NCI-H128 (cell line): ENCODE results near the gene SFXN3.

Experiments used
- DNase-seq: peaks from one replicate; lab custom pipeline; 2025; ENCODE audit not compliant: unreplicated experiment; lab: John Stamatoyannopoulos, UW

Gene SFXN3

DNA sequence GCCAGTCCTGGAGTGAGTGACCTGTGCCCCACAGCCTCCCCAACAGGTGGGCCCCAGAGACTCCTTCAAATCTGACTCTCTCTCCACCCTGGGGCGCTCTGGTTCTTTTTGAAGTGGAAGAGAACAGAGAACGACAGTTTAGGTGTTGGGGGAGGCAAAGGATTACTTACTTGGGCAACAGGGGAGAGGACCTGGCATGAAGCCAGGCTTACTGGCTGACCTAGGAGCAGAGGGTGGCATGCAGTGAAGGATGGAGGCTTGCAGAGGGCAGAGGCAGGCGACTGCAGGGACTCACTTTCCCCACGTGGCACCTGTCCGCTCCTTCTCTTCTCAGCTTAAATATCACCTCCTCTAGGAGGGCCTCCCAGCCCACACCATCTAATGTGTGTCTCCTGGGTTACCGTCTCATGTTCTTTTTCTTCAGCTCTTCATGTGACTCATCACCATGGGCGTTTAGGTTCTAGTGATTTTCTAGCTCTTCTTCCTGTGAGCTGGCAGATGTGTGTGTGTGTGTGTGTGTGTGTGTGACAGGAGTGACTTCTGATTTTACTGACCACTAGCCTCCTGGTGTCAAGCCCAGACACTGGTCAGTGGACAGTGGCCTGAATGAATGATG is 16.0 kb upstream of the SFXN3 start:
- no peak for DNase-seq

GRCh38 chr10:101015582-101015973 is 15.5 kb upstream of the SFXN3 start:
- DNase-seq: no peak

DNA sequence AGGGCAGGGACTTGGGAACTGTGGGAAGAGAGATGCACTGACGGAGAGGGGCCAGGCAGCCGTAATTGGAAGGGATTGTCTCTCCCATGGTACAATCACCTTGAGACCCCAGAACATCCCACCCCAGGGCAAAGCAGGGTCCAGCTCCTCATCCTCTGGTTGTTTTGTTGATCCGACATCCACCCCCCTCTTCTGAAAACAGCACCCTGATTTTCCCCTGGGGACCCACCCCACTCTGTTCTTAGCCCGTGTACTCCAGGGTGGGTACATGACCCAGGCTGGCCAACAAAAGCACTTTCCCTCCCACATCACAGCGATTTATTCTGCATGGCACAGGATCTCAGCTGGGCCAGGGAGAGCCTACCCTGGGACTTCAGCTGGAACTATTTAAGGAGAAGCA is 14.2 kb upstream of the SFXN3 start:
- no peak for DNase-seq

DNA sequence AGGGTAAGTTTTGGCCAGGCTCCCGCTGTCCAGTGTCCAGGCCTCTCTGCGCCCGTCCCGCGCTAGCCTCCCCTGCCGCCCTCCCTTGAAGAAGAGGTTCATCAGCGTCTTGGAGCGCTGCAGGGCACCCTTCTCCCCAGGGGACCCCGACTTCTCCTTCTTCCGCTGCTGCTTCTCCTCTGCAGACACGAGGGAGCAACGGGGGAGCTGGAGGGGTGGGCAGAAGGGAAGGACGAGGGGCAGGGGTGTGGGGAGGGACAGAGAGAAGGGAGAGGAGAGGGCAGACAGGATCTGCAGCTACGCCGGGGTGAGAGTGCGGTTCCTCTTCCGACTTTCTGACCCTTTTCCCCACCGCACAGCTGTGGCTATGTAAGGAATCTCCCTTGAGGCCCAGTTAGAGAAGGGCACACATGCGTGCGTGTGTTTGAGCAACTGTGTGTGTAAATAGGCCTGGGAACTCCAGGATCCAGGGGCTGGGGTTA is 12.9 kb upstream of the SFXN3 start:
- no peak for DNase-seq

GRCh38 chr10:101018600-101019439 is 12.2 kb upstream of the SFXN3 start:
- DNase-seq: no peak

DNA sequence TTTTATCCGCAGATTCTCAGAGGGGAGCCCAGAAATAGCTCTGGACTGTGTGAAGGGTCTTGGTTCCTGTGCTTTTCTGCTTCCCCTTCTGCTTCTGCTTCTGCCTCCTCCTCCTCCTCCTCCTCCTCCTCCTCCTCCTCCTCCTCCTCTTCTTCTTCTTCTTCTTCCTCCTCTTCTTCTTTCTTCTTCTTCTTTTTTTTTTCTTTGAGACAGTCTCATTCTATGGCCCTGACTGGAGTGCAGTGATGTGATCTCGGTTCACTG is 11.7 kb upstream of the SFXN3 start:
- no peak for DNase-seq

- no peak for DNase-seq
Measured at GRCh38 chr10:101020427-101021075, 10.5 kb upstream of the SFXN3 start.

- DNase-seq: no peak
Measured at GRCh38 chr10:101021239-101021638, 9.8 kb upstream of the SFXN3 start.

DNA sequence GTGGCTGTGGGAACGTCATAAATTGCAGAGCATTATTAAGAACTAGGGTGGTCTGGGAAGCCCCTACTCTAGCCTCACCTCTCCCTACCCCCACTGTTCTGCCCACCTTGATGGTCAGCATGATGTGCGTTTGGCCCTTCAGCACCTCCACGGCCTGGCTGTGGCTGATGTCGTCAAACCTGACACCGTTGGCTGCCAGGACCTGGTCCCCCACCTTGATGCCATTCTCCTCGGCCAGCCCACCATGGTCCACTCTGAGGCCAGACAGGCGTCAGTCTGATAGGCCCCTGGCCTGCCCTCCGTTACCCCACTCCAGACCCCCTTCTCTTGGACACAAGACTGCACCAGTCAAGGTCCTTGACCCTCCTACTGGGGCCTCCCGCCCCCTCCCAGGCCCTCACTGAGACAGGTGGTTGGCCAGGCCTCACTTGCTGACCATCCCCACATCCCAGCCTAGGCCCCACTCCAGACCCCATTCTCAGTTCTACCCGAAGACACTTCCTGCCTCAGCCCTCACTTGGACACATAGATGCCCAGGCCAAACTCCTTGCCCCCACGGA is 9.3 kb upstream of the SFXN3 start:
- DNase-seq: no peak

- DNase-seq: no peak
Measured at GRCh38 chr10:101022967-101023705, 7.9 kb upstream of the SFXN3 start.

GRCh38 chr10:101027106-101027720 is 3.8 kb upstream of the SFXN3 start:
- DNase-seq: no peak

DNA sequence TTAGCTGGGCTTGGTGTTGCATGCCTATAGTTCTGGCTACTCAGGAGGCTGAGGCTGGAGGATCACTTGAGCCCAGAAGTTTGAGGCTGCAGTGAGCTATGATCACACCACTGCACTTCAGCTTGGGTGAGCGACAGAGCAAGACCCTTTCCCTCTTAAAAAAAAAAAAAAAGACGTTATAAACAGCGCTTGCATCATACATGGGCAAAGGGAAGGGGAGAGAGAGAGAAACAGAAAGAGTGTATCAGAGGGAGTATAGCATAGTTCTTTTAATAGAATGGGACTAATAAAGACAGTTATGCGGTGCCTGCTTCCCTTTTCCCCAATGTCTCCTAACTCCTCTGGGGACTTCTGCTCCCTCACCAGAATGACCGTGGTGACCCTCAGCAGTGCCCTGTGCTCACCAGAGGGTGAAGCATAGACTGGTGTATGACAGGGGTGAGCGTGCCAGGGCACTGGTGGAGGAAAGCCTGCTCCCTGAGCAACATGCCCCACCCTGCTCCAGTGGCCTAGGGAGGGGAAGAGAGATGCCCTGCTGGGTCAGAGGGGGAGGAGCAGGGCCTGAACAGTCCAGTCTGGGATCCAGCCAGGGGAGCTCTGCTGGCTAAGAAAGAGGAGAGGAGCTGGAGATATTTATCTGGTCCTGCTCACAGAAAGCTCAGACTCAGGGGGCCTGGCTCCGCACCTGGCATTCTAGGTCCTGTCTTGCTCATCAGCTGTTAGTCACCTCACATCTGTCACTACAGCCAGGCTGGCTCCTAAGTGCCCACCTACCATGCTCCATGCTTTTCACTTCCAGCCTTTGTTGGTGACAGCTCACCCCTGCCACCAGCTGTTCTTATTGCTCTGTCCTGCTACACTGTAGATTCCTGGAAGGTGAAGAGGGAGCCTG is 2.3 kb upstream of the SFXN3 start:
- DNase-seq: no peak

DNA sequence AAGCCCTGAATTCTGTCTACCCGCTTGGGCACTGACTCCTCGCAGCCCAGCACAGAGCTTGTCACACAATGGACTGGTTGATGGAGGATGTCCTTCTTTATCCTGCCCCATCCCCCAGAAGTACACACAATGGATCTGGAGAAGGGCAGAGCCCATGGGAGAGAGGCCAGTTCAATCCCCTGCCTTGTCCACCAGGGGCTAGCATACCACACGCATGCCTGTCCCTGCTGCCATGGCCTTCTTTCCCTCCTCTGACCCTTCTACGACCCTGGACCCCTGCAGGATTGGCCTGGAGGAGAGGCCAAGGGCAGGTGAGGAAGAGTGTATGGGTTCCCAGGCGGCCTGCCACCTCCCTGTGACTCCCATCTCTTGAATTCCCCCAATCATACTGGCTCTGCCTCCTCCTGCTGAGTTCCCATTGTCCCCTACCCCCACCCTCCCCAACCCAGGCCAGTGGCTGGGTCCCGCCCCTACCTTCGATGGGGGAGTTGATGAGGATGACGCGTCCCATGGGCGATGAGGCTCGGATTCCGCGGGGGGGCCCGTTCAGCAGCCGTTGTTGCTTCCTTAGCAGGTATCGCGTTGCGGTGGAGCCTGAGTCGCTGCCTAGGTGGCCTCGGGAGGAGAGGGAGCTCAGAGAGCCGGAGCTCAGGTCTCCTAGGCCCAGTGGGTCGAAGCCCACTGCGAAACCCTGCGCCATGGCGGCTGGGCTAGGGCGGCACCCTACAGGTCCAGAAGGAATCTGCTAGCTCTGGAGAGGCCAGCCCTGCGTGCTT is 1.3 kb upstream of the SFXN3 start:
- no peak for DNase-seq

GRCh38 chr10:101030496-101031127 is 422 bp upstream of the SFXN3 start:
- DNase-seq: no peak

DNA sequence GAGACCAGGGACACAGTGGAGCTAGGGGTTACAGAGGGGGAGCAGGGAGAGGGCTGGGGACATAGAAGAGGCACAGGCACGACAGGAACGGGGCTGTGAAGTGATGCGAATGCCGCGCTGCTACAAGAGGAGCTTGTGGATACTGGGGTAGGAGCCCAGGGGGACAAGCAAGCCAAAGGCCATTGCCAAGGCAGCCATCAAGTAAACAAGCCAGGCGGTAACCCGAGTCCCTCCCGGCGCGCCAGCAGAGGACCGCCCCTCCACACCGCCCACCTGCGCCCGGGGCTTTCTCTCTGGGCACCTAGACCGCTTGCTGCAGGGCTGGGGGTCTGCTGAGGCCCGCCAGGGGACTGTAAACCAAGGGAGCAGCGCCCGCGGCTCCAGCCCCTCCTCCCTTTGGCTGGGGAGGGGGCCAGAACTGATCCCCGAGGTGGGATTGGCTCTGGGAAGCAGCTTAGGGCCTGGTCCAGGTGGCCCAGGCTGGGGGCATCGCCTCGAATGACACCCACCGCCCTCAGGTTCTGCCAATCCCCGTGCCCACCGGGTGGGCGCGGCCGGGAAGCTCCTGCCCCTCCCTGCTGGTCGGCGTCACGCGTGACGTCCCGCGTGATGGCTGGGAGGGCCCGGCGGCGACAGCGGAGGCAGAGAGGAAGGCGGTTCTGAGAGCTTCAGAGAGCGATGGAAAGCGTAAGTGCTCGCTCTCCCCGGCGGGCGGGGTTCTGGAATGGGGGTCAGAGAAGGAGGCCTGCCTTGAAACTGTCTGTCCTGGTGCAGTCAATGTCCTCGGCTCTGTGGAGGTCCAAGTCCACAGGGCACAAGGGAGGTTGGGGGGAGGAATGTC is 982 bp downstream of the SFXN3 start:
- no peak for DNase-seq

DNA sequence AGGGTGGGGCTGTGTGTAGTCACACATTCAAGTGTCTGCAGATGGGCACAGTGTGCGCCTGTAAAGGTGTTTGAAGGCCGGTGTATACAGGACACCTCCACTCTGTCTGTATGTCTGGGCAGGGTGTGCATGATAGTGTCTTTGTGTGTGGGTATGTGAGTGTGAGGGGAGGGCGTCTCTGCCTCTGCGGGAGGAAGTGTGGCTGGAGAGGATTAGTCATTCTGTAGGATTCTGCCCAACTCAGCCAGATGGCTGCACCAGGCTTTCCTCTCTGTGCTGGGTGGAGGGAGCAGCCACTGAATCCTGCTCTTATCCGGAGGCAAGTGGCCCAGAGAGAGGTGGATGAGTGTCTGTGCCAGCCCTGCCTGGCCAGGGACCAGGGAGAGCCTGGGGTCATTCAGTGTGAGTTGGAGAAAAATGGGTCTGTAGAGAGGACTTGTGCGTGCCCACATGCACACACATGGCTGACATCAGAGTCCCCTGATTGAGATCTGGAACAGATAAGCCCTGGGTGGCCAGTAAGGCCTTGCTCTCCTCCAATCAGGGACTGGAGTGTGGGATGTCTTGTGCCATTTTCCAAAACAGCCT is 1.7 kb downstream of the SFXN3 start:
- DNase-seq: no peak

- no peak for DNase-seq
Measured at GRCh38 chr10:101033276-101033675, 2.2 kb downstream of the SFXN3 start.
